Astrocyte (in vitro differentiated cells and primary cell): ENCODE measurements around the gene HPS6. TPM values are rescaled to one million over a fixed set of nuclear protein-coding genes. Genes with fewer than 3 reads are reported as not detected.

Experiments used
- DNase-seq: peaks from one replicate; pipeline ENCODE4 v3.0.0-alpha.2; 2010; ENCODE audit warnings: low read depth
- FAIRE-seq: peaks from 2 replicates; lab custom pipeline; 2011; peaks lifted over from hg19 to GRCh38; lab: Jason Lieb, UNC
- H2AFZ ChIP-seq: 2 replicates; pipeline ENCODE4 v1.6.0; 2012; ENCODE audit warnings: low read depth, low read length, inconsistent platforms
- H3K27ac ChIP-seq: 2 replicates; pipeline ENCODE4 v1.5.1; 2011; ENCODE audit warnings: low read depth, low read length, inconsistent platforms
- H3K27me3 ChIP-seq: 2 replicates; pipeline ENCODE4 v1.6.0; 2011; ENCODE audit warnings: low read length, inconsistent platforms; ENCODE audit not compliant: insufficient read depth
- H3K36me3 ChIP-seq: 2 replicates; pipeline ENCODE4 v1.5.1; 2011; ENCODE audit warnings: low read length, inconsistent platforms; ENCODE audit not compliant: insufficient read depth
- H3K4me1 ChIP-seq: 2 replicates; pipeline ENCODE4 v1.5.1; 2011; ENCODE audit warnings: low read length, inconsistent platforms; ENCODE audit not compliant: insufficient read depth
- H3K4me2 ChIP-seq: 2 replicates; pipeline ENCODE4 v1.6.0; 2012; ENCODE audit warnings: low read length, inconsistent platforms
- H3K4me3 ChIP-seq: 2 replicates; pipeline ENCODE4 v1.5.1; 2011; ENCODE audit warnings: low read depth, mild to moderate bottlenecking, low read length, inconsistent platforms; ENCODE audit not compliant: insufficient read depth
- H3K79me2 ChIP-seq: 2 replicates; pipeline ENCODE4 v1.6.0; 2012; ENCODE audit warnings: mild to moderate bottlenecking, low read length, inconsistent platforms; ENCODE audit not compliant: insufficient read depth
- H3K9ac ChIP-seq: 2 replicates; pipeline ENCODE4 v1.6.0; 2012; ENCODE audit warnings: mild to moderate bottlenecking, low read length, inconsistent platforms
- H3K9me3 ChIP-seq: 2 replicates; pipeline ENCODE4 v1.5.1; 2012; ENCODE audit warnings: low read depth, mild to moderate bottlenecking, low read length, inconsistent platforms; ENCODE audit not compliant: insufficient read depth
- H4K20me1 ChIP-seq: 2 replicates; pipeline ENCODE4 v1.6.0; 2012; ENCODE audit warnings: low read length, inconsistent platforms; ENCODE audit not compliant: insufficient read depth
- H3K27ac Mint-ChIP-seq: one replicate; pipeline ENCODE4 v1.8.0; 2021; ENCODE audit warnings: mild to moderate bottlenecking, mixed read lengths; ENCODE audit not compliant: unreplicated experiment
- H3K27me3 Mint-ChIP-seq: one replicate; pipeline ENCODE4 v1.8.0; 2021; ENCODE audit warnings: low read depth, mixed read lengths; ENCODE audit not compliant: unreplicated experiment
- H3K36me3 Mint-ChIP-seq: one replicate; pipeline ENCODE4 v1.8.0; 2021; ENCODE audit warnings: low read depth, mixed read lengths; ENCODE audit not compliant: unreplicated experiment
- H3K4me1 Mint-ChIP-seq: one replicate; pipeline ENCODE4 v1.8.0; 2021; ENCODE audit warnings: low read depth, mixed read lengths; ENCODE audit not compliant: unreplicated experiment
- H3K4me3 Mint-ChIP-seq: one replicate; pipeline ENCODE4 v1.8.0; 2021; ENCODE audit warnings: mild to moderate bottlenecking, moderate library complexity, mixed read lengths; ENCODE audit not compliant: unreplicated experiment
- H3K9me3 Mint-ChIP-seq: one replicate; pipeline ENCODE4 v1.8.0; 2021; ENCODE audit warnings: mild to moderate bottlenecking, mixed read lengths; ENCODE audit not compliant: unreplicated experiment
- EZH2 ChIP-seq: IDR thresholded peaks from 2 replicates; pipeline ENCODE4 v1.6.1; 2012; ENCODE audit warnings: mild to moderate bottlenecking, low read length, inconsistent platforms; ENCODE audit not compliant: insufficient read depth
- total RNA-seq: library from RNA; stranded (reverse); gene quantifications from 2 replicates; pipeline ENCODE4 v1.2.1, GENCODE V29; 2021
- TF ChIP-seq, protein P1 (sequence below): IDR thresholded peaks from 2 replicates; pipeline ENCODE4 v1.5.1; 2011; ENCODE audit warnings: low read depth, mild to moderate bottlenecking, inconsistent platforms, low read length, moderate library complexity; ENCODE audit not compliant: insufficient read depth

The HPS6 gene
- total RNA-seq, 1 donor from 2014 or later, result 23.0 TPM

GRCh38 chr10:102065561-102066398 lies 631 bp downstream of the HPS6 start:
- peak overlapping the region; percentile 62 for H3K27ac ChIP-seq

GRCh38 chr10:102066399-102067088 lies 1.4 kb downstream of the HPS6 start:
- Histone ChIP-seq H3K4me1 (peaks cover 9% of the 10 kb centered on the region), H2AFZ (no peak overlapping the region), H3K4me3 (peak overlapping the region; percentile 71), H3K79me2 (peaks cover 40% of the 10 kb centered on the region), H3K27me3 (no peaks in the 10 kb centered on the region), H4K20me1 (peaks cover 43% of the 10 kb centered on the region), H3K9me3 (no peaks in the 10 kb centered on the region), H3K4me2 (peak overlapping the region; percentile 100), H3K9ac (peak overlapping the region; percentile 92), H3K36me3 (peaks cover 4% of the 10 kb centered on the region), H3K27ac (no peak overlapping the region)
- Mint-ChIP-seq H3K4me1 (peaks cover 14% of the 10 kb centered on the region), H3K27ac (peak overlapping the region; percentile 75), H3K4me3 (peak overlapping the region; percentile 89), H3K27me3 (no peaks in the 10 kb centered on the region), H3K9me3 (no peaks in the 10 kb centered on the region), H3K36me3 (peaks cover 3% of the 10 kb centered on the region)
- TF ChIP-seq, protein P1, sequence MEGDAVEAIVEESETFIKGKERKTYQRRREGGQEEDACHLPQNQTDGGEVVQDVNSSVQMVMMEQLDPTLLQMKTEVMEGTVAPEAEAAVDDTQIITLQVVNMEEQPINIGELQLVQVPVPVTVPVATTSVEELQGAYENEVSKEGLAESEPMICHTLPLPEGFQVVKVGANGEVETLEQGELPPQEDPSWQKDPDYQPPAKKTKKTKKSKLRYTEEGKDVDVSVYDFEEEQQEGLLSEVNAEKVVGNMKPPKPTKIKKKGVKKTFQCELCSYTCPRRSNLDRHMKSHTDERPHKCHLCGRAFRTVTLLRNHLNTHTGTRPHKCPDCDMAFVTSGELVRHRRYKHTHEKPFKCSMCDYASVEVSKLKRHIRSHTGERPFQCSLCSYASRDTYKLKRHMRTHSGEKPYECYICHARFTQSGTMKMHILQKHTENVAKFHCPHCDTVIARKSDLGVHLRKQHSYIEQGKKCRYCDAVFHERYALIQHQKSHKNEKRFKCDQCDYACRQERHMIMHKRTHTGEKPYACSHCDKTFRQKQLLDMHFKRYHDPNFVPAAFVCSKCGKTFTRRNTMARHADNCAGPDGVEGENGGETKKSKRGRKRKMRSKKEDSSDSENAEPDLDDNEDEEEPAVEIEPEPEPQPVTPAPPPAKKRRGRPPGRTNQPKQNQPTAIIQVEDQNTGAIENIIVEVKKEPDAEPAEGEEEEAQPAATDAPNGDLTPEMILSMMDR, result no peak
- TF ChIP-seq EZH2, result no peak
- DNase-seq (no peak), FAIRE-seq (no peak)

More at GRCh38 chr10:102065561-102066398, 631 bp downstream of the HPS6 start:
- peaks cover 14% of the 10 kb centered on the region for H3K4me1 Mint-ChIP-seq
- H3K9me3 Mint-ChIP-seq, result no peaks in the 10 kb centered on the region
- Histone ChIP-seq H3K9ac (peak overlapping the region; percentile 92), H3K79me2 (peaks cover 40% of the 10 kb centered on the region), H3K9me3 (no peaks in the 10 kb centered on the region), H3K4me2 (peak overlapping the region; percentile 100), H3K4me3 (peak overlapping the region; percentile 71), H3K36me3 (peaks cover 4% of the 10 kb centered on the region), H3K27me3 (no peaks in the 10 kb centered on the region), H2AFZ (peak overlapping the region; percentile 81), H4K20me1 (peaks cover 43% of the 10 kb centered on the region), H3K4me1 (peaks cover 9% of the 10 kb centered on the region)
- peak overlapping the region; percentile 75 for H3K27ac Mint-ChIP-seq
- FAIRE-seq, result no peak
- peaks cover 3% of the 10 kb centered on the region for H3K36me3 Mint-ChIP-seq
- no peaks in the 10 kb centered on the region for H3K27me3 Mint-ChIP-seq
- DNase-seq, result no peak
- no peak for TF ChIP-seq EZH2
- TF ChIP-seq, protein P1, result no peak
- peak overlapping the region; percentile 89 for H3K4me3 Mint-ChIP-seq
